SK-N-MC (cell line): Measurements from ENCODE around the gene MRPS12.

Experiments used
- EZH2 ChIP-seq: fragments of 200-600 bp; sonication (generic); IDR thresholded peaks from one replicate; pipeline ENCODE4 v1.6.1; 2017; ENCODE audit warnings: antibody characterized with exemption
- FOXP2 ChIP-seq: optimal IDR thresholded peaks from 2 replicates; pipeline ENCODE3; 2011; ENCODE audit warnings: mild to moderate bottlenecking, moderate library complexity; ENCODE audit not compliant: insufficient read depth; ENCODE audit errors: extremely low read length, control extremely low read depth
- POLR2AphosphoS5 ChIP-seq: IDR thresholded peaks from 2 replicates; pipeline ENCODE4 v1.6.1; 2012; ENCODE audit warnings: mild to moderate bottlenecking, low read depth, low read length, borderline replicate concordance

DNA sequence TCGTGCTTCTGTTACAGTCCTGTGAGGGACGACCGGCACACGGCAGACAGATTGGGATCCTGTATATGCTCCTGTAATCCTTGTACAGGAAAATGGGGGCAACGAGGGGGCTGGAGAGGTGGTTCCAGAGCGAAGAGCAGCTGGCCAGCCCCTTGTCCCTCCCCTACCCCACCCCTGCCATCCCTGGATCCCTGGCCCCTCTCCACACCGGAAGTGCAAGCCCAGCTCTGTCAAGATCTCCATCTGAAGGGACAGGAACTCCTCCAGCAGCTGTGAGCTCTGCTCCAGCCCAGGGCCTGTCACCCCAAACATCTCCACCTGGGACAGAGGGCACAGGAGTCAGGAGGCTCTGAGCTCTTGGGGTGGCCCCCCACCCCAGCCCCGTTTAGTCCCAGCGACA, 13.2 kb upstream of the MRPS12 start:
- no peak for TF ChIP-seq POLR2AphosphoS5
- no peak for TF ChIP-seq EZH2
- no peak for TF ChIP-seq FOXP2
